ENCODE measurements around the gene TCF23. TPM values are rescaled to one million over a fixed set of nuclear protein-coding genes. Genes with fewer than 3 reads are reported as not detected.

The TCF23 gene
- total and polyA plus RNA-seq, 4 donors: 0.01 to 0.18 (median 0.04) TPM; not detected in 1

- Histone ChIP-seq H3K27me3 (ENCODE audit: control insufficient read depth in 3 of 3, insufficient read depth in 3 of 3, low read length in 2 of 3) (no peaks in the 10 kb centered on the region), H3K36me3 (ENCODE audit: control insufficient read depth in 4 of 4, insufficient read depth in 4 of 4, low read length in 4 of 4) (no peaks in the 10 kb centered on the region), H3K4me3 (no peak overlapping the region)
Measured at GRCh38 chr2:27152102-27152795, 3.4 kb downstream of the TCF23 start.

GRCh38 chr2:27152796-27153464, 4.1 kb downstream of the TCF23 start:
- Histone ChIP-seq H3K4me3 (no peak overlapping the region), H3K9ac (ENCODE audit: insufficient read depth in 1 of 2, low read length in 2 of 2) (no peak overlapping the region), H3K9me3 (ENCODE audit: control insufficient read depth in 4 of 4, insufficient read depth in 3 of 4, low read length in 3 of 4) (no peaks in the 10 kb centered on the region), H3K36me3 (ENCODE audit: control insufficient read depth in 4 of 4, insufficient read depth in 4 of 4, low read length in 4 of 4) (no peaks in the 10 kb centered on the region), H3K4me1 (ENCODE audit: control insufficient read depth in 5 of 5, insufficient read depth in 5 of 5, low read length in 5 of 5) (no peaks in the 10 kb centered on the region), H3K27ac (ENCODE audit: low read depth in 1 of 2, low read length in 1 of 2) (no peak overlapping the region), H3K27me3 (ENCODE audit: control insufficient read depth in 3 of 3, insufficient read depth in 3 of 3, low read length in 2 of 3) (no peaks in the 10 kb centered on the region)
- no peak for TF ChIP-seq CTCF (IDR thresholded peaks at IDR 0.05; ENCODE audit: control extremely low read depth, extremely low read depth)
- DNase-seq (no peak), ATAC-seq (ENCODE audit: insufficient read depth, low FRiP score) (no peak)
- 78 to 80% methylated on average over 2 of the region's 2 CpGs for WGBS, 2 donors

More at GRCh38 chr2:27152102-27152795, 3.4 kb downstream of the TCF23 start:
- no peak overlapping the region for H3K9ac ChIP-seq (ENCODE audit: insufficient read depth in 1 of 2, low read length in 2 of 2)
- no peak overlapping the region for H3K27ac ChIP-seq (ENCODE audit: low read depth in 1 of 2, low read length in 1 of 2)
- 81 to 91% methylated on average over 8 of the region's 8 CpGs for WGBS, 2 donors
- no peak for TF ChIP-seq CTCF (IDR thresholded peaks at IDR 0.05; ENCODE audit: control extremely low read depth, extremely low read depth)
- no peaks in the 10 kb centered on the region for H3K9me3 ChIP-seq (ENCODE audit: control insufficient read depth in 4 of 4, insufficient read depth in 3 of 4, low read length in 3 of 4)
- DNase-seq (no peak), ATAC-seq (ENCODE audit: insufficient read depth, low FRiP score) (no peak)
- no peaks in the 10 kb centered on the region for H3K4me1 ChIP-seq (ENCODE audit: control insufficient read depth in 5 of 5, insufficient read depth in 5 of 5, low read length in 5 of 5)

- Histone ChIP-seq H3K9ac (ENCODE audit: insufficient read depth in 1 of 2, low read length in 2 of 2) (no peak overlapping the region), H3K4me3 (no peak overlapping the region), H3K9me3 (ENCODE audit: control insufficient read depth in 4 of 4, insufficient read depth in 3 of 4, low read length in 3 of 4) (no peaks in the 10 kb centered on the region), H3K27me3 (ENCODE audit: control insufficient read depth in 3 of 3, insufficient read depth in 3 of 3, low read length in 2 of 3) (no peaks in the 10 kb centered on the region), H3K36me3 (ENCODE audit: control insufficient read depth in 4 of 4, insufficient read depth in 4 of 4, low read length in 4 of 4) (no peaks in the 10 kb centered on the region), H3K4me1 (ENCODE audit: control insufficient read depth in 5 of 5, insufficient read depth in 5 of 5, low read length in 5 of 5) (no peaks in the 10 kb centered on the region), H3K27ac (ENCODE audit: low read depth in 1 of 2, low read length in 1 of 2) (no peak overlapping the region)
- DNase-seq (peak in 1 of 3 donors; percentile 4), ATAC-seq (ENCODE audit: insufficient read depth, low FRiP score) (no peak)
- TF ChIP-seq CTCF (IDR thresholded peaks at IDR 0.05; ENCODE audit: control extremely low read depth, extremely low read depth): no peak
- 78 to 85% methylated on average over 6 of the region's 6 CpGs for WGBS, 2 donors
Measured at GRCh38 chr2:27154488-27154887, 5.7 kb downstream of the TCF23 start.
